Lower lobe of right lung (tissue), 2 donors: ENCODE data around the gene ABCC6. TPM values are rescaled to one million over a fixed set of nuclear protein-coding genes. Genes with fewer than 3 reads are reported as not detected.
"Not testable (repeated sequence)": the region's sequence is repeated elsewhere in the genome, so short reads cannot be mapped to it uniquely, and the experiment has no call there.

Experiments used
- ATAC-seq, 2 donors: fragments of 200-7000 bp; cut with Tn5 transposase; one replicate each; pipeline ENCODE4 v1.9.1; 2020 to 2022; ENCODE audit warnings: mild to moderate bottlenecking in 2 of 2, moderate library complexity in 2 of 2
- DNase-seq: peaks from one replicate; pipeline ENCODE4 v3.0.0-alpha.2; 2020
- H3K27ac ChIP-seq: fragments of 200-600 bp; one replicate; pipeline ENCODE4 v1.8.0; 2022
- H3K27me3 ChIP-seq: fragments of 200-600 bp; one replicate; pipeline ENCODE4 v1.8.0; 2022; ENCODE audit warnings: low read depth
- H3K36me3 ChIP-seq: fragments of 200-600 bp; one replicate; pipeline ENCODE4 v1.8.0; 2022; ENCODE audit warnings: mild to moderate bottlenecking
- H3K4me1 ChIP-seq: fragments of 200-600 bp; one replicate; pipeline ENCODE4 v1.8.0; 2022
- H3K4me3 ChIP-seq: fragments of 200-600 bp; one replicate; pipeline ENCODE4 v1.8.0; 2022; ENCODE audit warnings: mild to moderate bottlenecking
- H3K9me3 ChIP-seq: fragments of 200-600 bp; one replicate; pipeline ENCODE4 v1.8.0; 2022
- intact Hi-C: fragments of 100-400 bp; cut with DNase I; formaldehyde crosslinking; loops from one replicate; pipeline ENCODE4 v1.11.0; 2022
- total RNA-seq: library from RNA; stranded (reverse); fragmentation: NEBNext Ultra II Directional; extraction: Animal tissue kit (Norgen Biotek cat#: 25700); gene quantifications from one replicate; pipeline ENCODE4 v1.2.1, GENCODE V29; 2021
- TF ChIP-seq, protein P1 (sequence below): fragments of 200-600 bp; IDR thresholded peaks from one replicate; pipeline ENCODE4 v1.8.0; 2022; ENCODE audit warnings: antibody characterized with exemption, mild to moderate bottlenecking
- donor health status: DM: no; HTN: yes; CAD: no; lungs with severe emphysema.

ABCC6 gene
- total RNA-seq, 1 donor from 2014 or later: 40.5 TPM

DNA sequence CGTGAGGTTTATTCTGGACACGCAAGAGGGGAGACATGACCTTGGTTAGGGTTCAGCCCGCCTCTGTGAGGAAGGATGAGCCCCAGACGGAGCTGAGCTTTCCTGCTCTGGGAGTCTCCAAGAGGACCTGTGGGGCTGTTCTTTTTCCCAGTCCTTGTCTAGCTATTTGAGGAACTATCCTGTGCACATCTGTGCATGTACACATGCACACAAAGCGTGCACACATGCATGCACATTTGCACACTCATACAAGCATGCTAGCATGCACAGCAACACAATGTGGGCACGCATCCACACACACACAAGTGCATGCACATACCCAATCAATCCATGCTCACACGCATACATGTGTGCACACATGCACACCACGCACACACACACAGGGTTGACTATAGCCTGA, 40.4 kb downstream of the ABCC6 start:
- DNase-seq (no peak), ATAC-seq (no peak)
- H3K36me3 ChIP-seq: peaks cover 44% of the 10 kb centered on the region
- no peaks in the 10 kb centered on the region for H3K9me3 ChIP-seq
- H3K27ac ChIP-seq: no peak overlapping the region
- TF ChIP-seq, protein P1, sequence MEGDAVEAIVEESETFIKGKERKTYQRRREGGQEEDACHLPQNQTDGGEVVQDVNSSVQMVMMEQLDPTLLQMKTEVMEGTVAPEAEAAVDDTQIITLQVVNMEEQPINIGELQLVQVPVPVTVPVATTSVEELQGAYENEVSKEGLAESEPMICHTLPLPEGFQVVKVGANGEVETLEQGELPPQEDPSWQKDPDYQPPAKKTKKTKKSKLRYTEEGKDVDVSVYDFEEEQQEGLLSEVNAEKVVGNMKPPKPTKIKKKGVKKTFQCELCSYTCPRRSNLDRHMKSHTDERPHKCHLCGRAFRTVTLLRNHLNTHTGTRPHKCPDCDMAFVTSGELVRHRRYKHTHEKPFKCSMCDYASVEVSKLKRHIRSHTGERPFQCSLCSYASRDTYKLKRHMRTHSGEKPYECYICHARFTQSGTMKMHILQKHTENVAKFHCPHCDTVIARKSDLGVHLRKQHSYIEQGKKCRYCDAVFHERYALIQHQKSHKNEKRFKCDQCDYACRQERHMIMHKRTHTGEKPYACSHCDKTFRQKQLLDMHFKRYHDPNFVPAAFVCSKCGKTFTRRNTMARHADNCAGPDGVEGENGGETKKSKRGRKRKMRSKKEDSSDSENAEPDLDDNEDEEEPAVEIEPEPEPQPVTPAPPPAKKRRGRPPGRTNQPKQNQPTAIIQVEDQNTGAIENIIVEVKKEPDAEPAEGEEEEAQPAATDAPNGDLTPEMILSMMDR: no peak
- H3K4me3 ChIP-seq: no peak overlapping the region
- H3K27me3 ChIP-seq: no peaks in the 10 kb centered on the region
- intact Hi-C loops: no loop called here
- no peaks in the 10 kb centered on the region for H3K4me1 ChIP-seq

DNA sequence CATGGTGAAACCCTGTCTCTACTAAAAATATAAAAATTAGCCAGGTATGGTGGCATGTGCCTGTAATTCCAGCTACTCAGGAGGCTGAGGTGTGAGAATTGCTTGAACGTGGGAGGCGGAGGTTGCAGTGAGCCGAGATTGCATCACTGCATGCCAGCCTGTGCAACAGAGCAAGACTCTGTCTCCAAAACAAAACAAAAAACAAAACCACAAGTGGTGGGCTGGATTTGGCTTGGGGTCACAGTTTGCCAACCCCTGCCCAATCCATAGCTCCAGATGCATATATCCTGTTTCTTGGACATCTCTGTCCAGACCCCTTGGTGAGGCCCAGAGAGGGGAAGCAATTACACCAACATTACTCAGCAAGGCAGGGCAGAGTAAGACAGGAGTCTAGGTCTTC, 41.5 kb downstream of the ABCC6 start:
- H3K9me3 ChIP-seq, H3K27ac ChIP-seq, H3K27me3 ChIP-seq, H3K4me1 ChIP-seq, H3K4me3 ChIP-seq, intact Hi-C loops, ATAC-seq, DNase-seq: not testable (repeated sequence)
- peaks cover 54% of the 10 kb centered on the region for H3K36me3 ChIP-seq

DNA sequence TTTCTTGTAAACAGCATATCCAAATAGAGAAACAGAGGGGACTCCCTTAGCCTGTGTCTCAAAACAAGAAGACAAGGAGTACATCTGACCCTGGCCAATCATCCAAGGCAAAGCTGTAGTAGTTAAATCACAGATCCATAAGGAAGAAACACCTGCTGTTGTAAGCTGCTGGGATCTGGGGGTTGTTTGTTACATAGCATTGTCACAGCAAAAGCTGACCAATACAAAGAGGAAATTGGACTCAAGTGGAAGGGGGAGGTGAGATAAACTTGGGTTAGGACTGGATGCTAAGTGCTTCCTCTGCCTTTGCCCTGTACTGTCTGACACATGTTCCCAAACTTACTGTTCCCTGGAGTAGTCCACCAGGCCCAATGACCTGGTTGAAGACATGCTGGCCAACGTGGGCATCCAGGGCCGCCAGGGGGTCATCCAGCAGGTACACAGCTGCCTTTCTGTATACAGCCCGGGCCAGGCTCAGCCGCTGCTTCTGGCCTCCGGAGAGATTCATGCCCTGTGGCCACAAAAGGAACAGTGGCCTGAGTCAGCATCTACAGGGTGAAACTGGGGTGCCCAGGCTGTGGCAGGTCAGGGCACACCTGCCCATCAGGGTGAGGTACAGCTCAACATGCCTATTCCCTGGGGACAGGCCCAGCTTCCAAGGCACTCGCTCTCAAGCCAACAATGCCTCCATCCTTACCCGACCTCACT, 44.7 kb downstream of the ABCC6 start:
- no peaks in the 10 kb centered on the region for H3K9me3 ChIP-seq
- H3K36me3 ChIP-seq: peaks cover 65% of the 10 kb centered on the region
- ATAC-seq: no peak
- intact Hi-C loops: no loop called here
- H3K4me3 ChIP-seq: no peak overlapping the region
- DNase-seq: no peak
- TF ChIP-seq, protein P1: no peak
- no peak overlapping the region for H3K27ac ChIP-seq
- H3K4me1 ChIP-seq: no peaks in the 10 kb centered on the region
- no peaks in the 10 kb centered on the region for H3K27me3 ChIP-seq

DNA sequence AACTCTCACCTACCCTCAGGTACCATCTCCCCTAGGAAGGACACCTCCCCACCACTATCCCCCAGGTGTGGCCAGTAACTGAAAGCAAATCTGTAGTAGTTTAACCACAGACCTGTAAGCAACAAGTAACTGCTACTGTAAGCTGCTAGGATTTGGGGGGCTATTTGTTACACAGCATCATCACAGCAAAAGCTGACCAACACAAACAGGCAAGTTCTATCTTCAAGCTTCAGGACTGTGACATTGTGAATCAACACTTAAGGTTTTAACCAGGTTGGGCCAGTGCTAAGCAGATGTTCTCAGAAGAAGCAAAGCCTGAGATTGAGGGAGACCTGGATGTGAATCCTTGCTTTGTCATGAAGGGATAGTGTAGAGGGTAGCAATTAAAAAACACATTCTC, 47.0 kb downstream of the ABCC6 start:
- intact Hi-C loops: no loop called here
- ATAC-seq: no peak

DNA sequence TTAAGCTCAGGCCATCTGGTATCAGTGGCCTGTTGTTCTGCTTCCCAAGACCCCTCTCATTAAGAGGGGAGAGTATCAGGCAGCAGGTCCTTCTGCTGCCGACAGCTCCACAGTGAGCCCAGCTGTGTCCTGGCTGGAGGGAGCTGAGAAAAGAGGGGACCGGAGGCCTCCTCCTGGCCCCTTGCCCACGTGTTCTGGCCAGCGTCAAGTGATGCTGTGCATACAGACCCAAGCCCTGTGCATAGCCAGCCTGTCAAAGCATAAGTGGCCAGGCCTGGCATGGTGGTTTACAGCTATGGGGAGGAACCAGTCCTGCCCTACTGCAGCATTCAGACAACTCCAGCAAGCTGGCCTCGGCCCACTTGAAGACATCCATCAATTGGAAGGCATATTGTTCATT, 48.0 kb downstream of the ABCC6 start:
- no peaks in the 10 kb centered on the region for H3K4me1 ChIP-seq
- no peaks in the 10 kb centered on the region for H3K9me3 ChIP-seq
- TF ChIP-seq, protein P1: no peak
- no peaks in the 10 kb centered on the region for H3K27me3 ChIP-seq
- no peak overlapping the region for H3K27ac ChIP-seq
- ATAC-seq: peak in 1 of 2 donors; percentile 17
- no peak overlapping the region for H3K4me3 ChIP-seq
- no peak for DNase-seq
- H3K36me3 ChIP-seq: peaks cover 75% of the 10 kb centered on the region
- intact Hi-C loops: no loop called here

More for the DNA sequence above, 47.0 kb downstream of the ABCC6 start:
- Histone ChIP-seq H3K27me3 (no peaks in the 10 kb centered on the region), H3K4me1 (no peaks in the 10 kb centered on the region), H3K36me3 (peaks cover 65% of the 10 kb centered on the region), H3K27ac (no peak overlapping the region), H3K4me3 (no peak overlapping the region), H3K9me3 (no peaks in the 10 kb centered on the region)
- TF ChIP-seq, protein P1: no peak
- no peak for DNase-seq

DNA sequence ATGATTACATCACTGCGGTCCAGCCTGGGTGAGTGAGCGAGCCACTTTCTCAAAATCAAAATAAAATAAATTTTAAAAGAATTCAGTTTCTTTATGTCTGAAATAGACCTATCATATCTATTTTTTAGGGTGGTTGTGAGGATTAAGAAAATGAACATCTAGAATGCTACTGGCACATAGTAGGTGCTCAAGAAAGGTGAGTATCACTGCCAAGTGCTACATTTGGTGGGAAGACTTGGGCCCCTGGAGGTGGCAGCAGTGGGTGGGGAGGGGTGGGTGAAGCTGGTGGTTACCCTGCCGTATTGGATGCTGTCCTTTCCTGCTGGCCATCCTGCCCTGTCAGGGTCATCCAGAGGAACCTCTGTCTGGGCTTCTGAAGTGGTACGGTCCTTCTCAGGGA, 50.3 kb downstream of the ABCC6 start:
- H3K27me3 ChIP-seq: no peaks in the 10 kb centered on the region
- intact Hi-C loops: no loop called here
- TF ChIP-seq, protein P1: no peak
- peaks cover 78% of the 10 kb centered on the region for H3K36me3 ChIP-seq
- H3K4me3 ChIP-seq: no peak overlapping the region
- no peaks in the 10 kb centered on the region for H3K4me1 ChIP-seq
- H3K9me3 ChIP-seq: no peaks in the 10 kb centered on the region
- ATAC-seq: no peak
- no peak overlapping the region for H3K27ac ChIP-seq
- DNase-seq: no peak
